CD14-positive monocyte (primary cell): ENCODE results near the gene KYAT1. TPM values are rescaled to one million over a fixed set of nuclear protein-coding genes. Genes with fewer than 3 reads are reported as not detected.

Experiments
- DNase-seq, 3 donors: peaks; one replicate each; pipeline ENCODE4 v3.0.0-alpha.2; 2011 to 2022
- H2AFZ ChIP-seq: 2 replicates; pipeline ENCODE4 v1.6.0; 2012; ENCODE audit warnings: mild to moderate bottlenecking, low read depth, low read length, inconsistent platforms; ENCODE audit not compliant: insufficient read depth, poor library complexity, severe bottlenecking
- H3K27ac ChIP-seq, 2 donors: 1 replicate in 1 of 2; 2 replicates in 1 of 2; pipeline ENCODE4 v1.5.1; 2012 to 2013; ENCODE audit warnings: low read length in 2 of 2, control low read depth in 1 of 2, inconsistent platforms in 1 of 2, low read depth in 1 of 2, mild to moderate bottlenecking in 1 of 2
- H3K27me3 ChIP-seq, 2 donors: one replicate each; pipeline versions ENCODE4 v1.6.0 to v1.6.1; 2011 to 2013; ENCODE audit warnings: low read length in 2 of 2; ENCODE audit not compliant: control insufficient read depth in 2 of 2, insufficient read depth in 2 of 2
- H3K36me3 ChIP-seq, 2 donors: replicated peaks in 1 of 2; 1 replicate in 1 of 2; 2 replicates in 1 of 2; pipeline versions ENCODE4 v1.5.1 to v1.6.1; 2012 to 2013; ENCODE audit warnings: low read length in 2 of 2, control low read depth in 1 of 2, inconsistent platforms in 1 of 2, mild to moderate bottlenecking in 1 of 2; ENCODE audit not compliant: insufficient read depth in 2 of 2, control insufficient read depth in 1 of 2
- H3K4me1 ChIP-seq, 2 donors: 1 replicate in 1 of 2; 2 replicates in 1 of 2; pipeline versions ENCODE4 v1.5.1 to v1.6.1; 2012 to 2013; ENCODE audit warnings: low read length in 2 of 2, control low read depth in 1 of 2, inconsistent platforms in 1 of 2, mild to moderate bottlenecking in 1 of 2, moderate library complexity in 1 of 2; ENCODE audit not compliant: insufficient read depth in 2 of 2, control insufficient read depth in 1 of 2
- H3K4me2 ChIP-seq: replicated peaks from 2 replicates; pipeline ENCODE3; 2012; ENCODE audit warnings: low read length, moderate library complexity, mild to moderate bottlenecking; ENCODE audit not compliant: poor library complexity, severe bottlenecking; ENCODE audit errors: extremely low read depth
- H3K4me3 ChIP-seq, 3 experiments: fragments of 200-600 bp in 1 of 3; sonication (generic) in 1 of 3; replicated peaks in 1 of 3; 1 replicate in 2 of 3; 2 replicates in 1 of 3; pipeline ENCODE4 v1.5.1; 2011 to 2013; ENCODE audit warnings: low read length in 3 of 3, mild to moderate bottlenecking in 3 of 3, control low read depth in 2 of 3, low read depth in 2 of 3, inconsistent platforms in 1 of 3, moderate library complexity in 1 of 3
- H3K79me2 ChIP-seq: 2 replicates; pipeline ENCODE4 v1.6.0; 2012; ENCODE audit warnings: mild to moderate bottlenecking, control low read depth, inconsistent platforms, low read length, moderate library complexity; ENCODE audit not compliant: insufficient read depth
- H3K9ac ChIP-seq: 2 replicates; pipeline ENCODE4 v1.6.0; 2017; ENCODE audit warnings: low read length, mild to moderate bottlenecking; ENCODE audit not compliant: insufficient read depth, poor library complexity, severe bottlenecking
- H3K9me3 ChIP-seq, 2 donors: replicated peaks in 1 of 2; 1 replicate in 1 of 2; 2 replicates in 1 of 2; pipeline versions ENCODE4 v1.5.1 to v1.6.1; 2012 to 2013; ENCODE audit warnings: low read length in 2 of 2, control low read depth in 1 of 2; ENCODE audit not compliant: control insufficient read depth in 1 of 2, insufficient read depth in 1 of 2
- H4K20me1 ChIP-seq: 2 replicates; pipeline ENCODE4 v1.6.0; 2012; ENCODE audit warnings: mild to moderate bottlenecking, low read length, control low read depth, moderate library complexity; ENCODE audit not compliant: insufficient read depth
- H3K27ac Mint-ChIP-seq, 7 donors: one replicate each; pipeline ENCODE4 v1.8.0; 2020; ENCODE audit warnings: mild to moderate bottlenecking in 7 of 7, mixed read lengths in 7 of 7, moderate library complexity in 6 of 7, inconsistent platforms in 2 of 7
- H3K27me3 Mint-ChIP-seq, 3 donors: one replicate each; pipeline ENCODE4 v1.8.0; 2021 to 2022; ENCODE audit warnings: low read depth in 3 of 3, mild to moderate bottlenecking in 3 of 3, mixed read lengths in 3 of 3, moderate library complexity in 3 of 3, inconsistent platforms in 1 of 3
- H3K36me3 Mint-ChIP-seq, 2 donors: one replicate each; pipeline ENCODE4 v1.8.0; 2020; ENCODE audit warnings: mixed read lengths in 2 of 2, inconsistent platforms in 1 of 2, mild to moderate bottlenecking in 1 of 2
- H3K4me1 Mint-ChIP-seq: one replicate; pipeline ENCODE4 v1.8.0; 2020; ENCODE audit warnings: mild to moderate bottlenecking, mixed read lengths
- H3K4me3 Mint-ChIP-seq, 2 donors: one replicate each; pipeline ENCODE4 v1.8.0; 2020; ENCODE audit warnings: mild to moderate bottlenecking in 2 of 2, mixed read lengths in 2 of 2, moderate library complexity in 1 of 2
- H3K9me3 Mint-ChIP-seq, 7 donors: one replicate each; pipeline ENCODE4 v1.8.0; 2020 to 2022; ENCODE audit warnings: mixed read lengths in 7 of 7, mild to moderate bottlenecking in 6 of 7, moderate library complexity in 6 of 7, inconsistent platforms in 2 of 7
- CTCF ChIP-seq: fragments of 200-600 bp; IDR thresholded peaks from one replicate; pipeline ENCODE4 v1.8.0; 2022; ENCODE audit warnings: antibody characterized with exemption, mild to moderate bottlenecking
- WGBS: methylation state at CpG from one replicate; pipeline ENCODE4 v1.1.5; 2013; ENCODE audit warnings: missing lambda C conversion rate; ENCODE audit not compliant: insufficient coverage; 5-methylcytosine and 5-hydroxymethylcytosine counted together
- intact Hi-C, 2 donors: fragments of 100-400 bp; cut with micrococcal nuclease; formaldehyde crosslinking; loops; one replicate each; pipeline versions ENCODE4 v1.15.0 to v1.15.1; 2023
- polyA plus RNA-seq, 3 donors: library from polyadenylated mRNA; depleted of rRNA in 1 of 3; unstranded in 2 of 3; stranded (reverse) in 1 of 3; fragments of 300-500 nt in 2 of 3; fragments of >200 nt in 1 of 3; fragmentation: Illumina TruSeq in 2 of 3; gene quantifications; 1 replicate in 2 of 3; 2 replicates in 1 of 3; pipeline ENCODE4 v1.2.3, GENCODE V29; 2012 to 2021

The KYAT1 gene
- polyA plus RNA-seq, 3 donors = 2.4 to 4.5 (median 3.6) TPM

- TF ChIP-seq CTCF = no peak
- Mint-ChIP-seq H3K27me3 (peaks cover 0 to 12% (median 0%) of the 10 kb centered on the region in 3 donors), H3K9me3 (peaks cover 0 to 3% (median 0%) of the 10 kb centered on the region in 7 donors), H3K27ac (no peak overlapping the region), H3K4me1 (no peaks in the 10 kb centered on the region), H3K36me3 (peaks cover 46 to 64% of the 10 kb centered on the region in 2 donors), H3K4me3 (no peak overlapping the region)
- no peak for DNase-seq
- Histone ChIP-seq H3K4me2 (no peak overlapping the region), H2AFZ (no peak overlapping the region), H3K36me3 (peaks cover 35 to 65% of the 10 kb centered on the region in 2 donors), H3K4me3 (no peak overlapping the region), H3K9ac (no peak overlapping the region), H3K27ac (no peak overlapping the region), H3K27me3 (no peaks in the 10 kb centered on the region), H4K20me1 (peaks cover 13% of the 10 kb centered on the region), H3K4me1 (no peaks in the 10 kb centered on the region), H3K9me3 (no peaks in the 10 kb centered on the region), H3K79me2 (no peaks in the 10 kb centered on the region)
- WGBS = 94% methylated on average over 24 of the region's 24 CpGs
- intact Hi-C loops = no loop called here
Observed at GRCh38 chr9:128908372-128908771, 26.6 kb upstream of the KYAT1 start.

- Histone ChIP-seq H2AFZ (no peak overlapping the region), H3K9me3 (no peaks in the 10 kb centered on the region), H3K4me1 (peaks cover 8 to 10% of the 10 kb centered on the region in 2 donors), H3K27me3 (no peaks in the 10 kb centered on the region), H3K79me2 (peaks cover 1% of the 10 kb centered on the region), H4K20me1 (peaks cover 15% of the 10 kb centered on the region), H3K36me3 (peaks cover 34 to 52% of the 10 kb centered on the region in 2 donors), H3K27ac (no peak overlapping the region), H3K9ac (no peak overlapping the region), H3K4me3 (no peak overlapping the region), H3K4me2 (no peak overlapping the region)
- H3K27ac Mint-ChIP-seq = no peak overlapping the region
- 100% methylated on average over 1 of the region's 2 CpGs for WGBS
- DNase-seq = no peak
- peaks cover 37 to 49% of the 10 kb centered on the region in 2 donors for H3K36me3 Mint-ChIP-seq
- intact Hi-C loops = no loop called here
- peaks cover 0 to 8% (median 0%) of the 10 kb centered on the region in 3 donors for H3K27me3 Mint-ChIP-seq
- peaks cover 10% of the 10 kb centered on the region for H3K4me1 Mint-ChIP-seq
- H3K9me3 Mint-ChIP-seq = peaks cover 0 to 3% (median 0%) of the 10 kb centered on the region in 7 donors
- no peak for TF ChIP-seq CTCF
- H3K4me3 Mint-ChIP-seq = no peak overlapping the region
Observed at GRCh38 chr9:128906741-128907140, 25.0 kb upstream of the KYAT1 start.
